Activated CD8-positive, alpha-beta memory T cell treated with anti-CD3 and anti-CD28 coated beads, Interleukin-2, amount 50 U/mL, for 48 hours (primary cell): ENCODE results near the gene RINL.
"Not testable (repeated sequence)": the region's sequence is repeated elsewhere in the genome, so short reads cannot be mapped to it uniquely, and the experiment has no call there.

Experiments
- DNase-seq: peaks from one replicate; pipeline ENCODE4 v3.0.0-alpha.2; 2020

Gene RINL

DNA sequence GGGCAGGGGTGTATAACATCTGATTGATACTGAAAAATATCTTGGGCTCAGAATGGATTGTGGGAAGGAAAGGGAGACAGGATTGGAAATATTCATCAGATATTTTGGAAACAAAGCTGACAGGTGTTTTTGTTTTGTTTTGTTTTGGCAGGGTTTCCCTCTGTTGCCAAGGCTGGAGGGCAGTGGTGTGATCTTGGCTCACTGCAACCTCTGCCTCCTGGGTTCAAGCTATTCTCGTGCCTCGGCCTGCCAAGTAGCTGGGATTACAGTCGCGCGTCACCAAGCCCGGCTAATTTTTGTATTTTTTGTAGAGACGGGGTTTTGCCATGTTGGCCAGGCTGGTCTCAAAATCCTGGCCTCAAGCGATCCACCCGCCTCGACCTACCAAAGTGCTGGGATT lies 4.7 kb downstream of the RINL start:
- not testable (repeated sequence) for DNase-seq

DNA sequence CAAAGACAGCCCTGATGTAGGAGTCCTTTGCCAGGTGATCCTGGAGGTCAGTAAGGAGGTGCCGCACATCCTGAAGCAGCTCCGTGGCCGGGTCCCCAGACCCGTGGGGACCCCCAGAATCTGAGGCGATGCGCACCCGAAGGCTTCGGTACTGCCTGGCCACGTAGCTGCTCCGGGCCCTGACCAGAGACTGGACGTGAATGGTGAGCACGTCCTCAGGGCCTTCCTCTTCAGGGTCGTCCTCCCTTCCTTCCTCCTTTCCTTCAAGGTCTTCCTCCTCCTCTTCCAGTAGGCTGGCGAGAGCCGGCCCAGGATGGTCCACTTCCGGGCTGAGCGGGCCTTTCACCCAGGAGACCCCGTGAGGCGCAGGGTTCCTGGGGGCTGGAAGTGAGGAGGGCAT lies 7.5 kb downstream of the RINL start:
- DNase-seq, result no peak

DNA sequence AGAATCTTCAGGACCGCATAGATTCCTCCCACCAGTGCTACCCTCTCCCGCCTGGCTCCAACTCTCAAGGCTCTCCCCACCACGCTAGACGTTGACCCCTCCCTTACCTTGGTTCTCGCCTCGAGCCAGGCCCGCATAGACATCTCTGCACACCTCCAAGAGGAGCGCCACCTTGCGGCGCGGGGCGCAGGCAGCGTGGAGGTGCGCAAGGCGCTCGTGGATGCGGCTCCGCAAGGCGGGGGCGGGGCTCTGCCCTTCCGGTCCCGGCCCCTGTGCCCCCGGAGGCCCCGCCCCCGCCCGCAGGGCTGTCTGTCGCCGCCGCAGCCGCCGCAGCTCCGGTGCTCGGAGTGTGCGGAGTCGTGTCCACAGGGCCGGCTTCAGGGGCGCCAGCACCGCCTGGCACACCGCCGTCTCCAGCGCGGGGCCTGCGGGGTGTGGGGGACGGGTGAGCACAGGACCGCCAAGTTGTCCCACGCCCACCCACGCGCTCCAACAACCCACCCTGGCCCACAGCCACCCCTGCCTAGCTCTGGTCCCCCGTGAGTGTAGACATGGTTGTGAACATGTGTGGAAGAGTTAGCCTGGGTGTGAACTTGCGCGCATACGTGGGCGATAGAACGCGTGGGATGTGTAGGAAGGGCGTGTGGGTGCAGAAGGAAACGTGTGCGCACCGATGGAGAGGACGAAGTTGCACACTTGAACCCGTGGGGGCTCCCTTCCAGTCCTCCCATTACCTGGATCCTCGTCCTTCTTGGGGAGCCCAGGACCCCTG lies 8.1 kb downstream of the RINL start:
- DNase-seq, result peak; percentile 97

DNA sequence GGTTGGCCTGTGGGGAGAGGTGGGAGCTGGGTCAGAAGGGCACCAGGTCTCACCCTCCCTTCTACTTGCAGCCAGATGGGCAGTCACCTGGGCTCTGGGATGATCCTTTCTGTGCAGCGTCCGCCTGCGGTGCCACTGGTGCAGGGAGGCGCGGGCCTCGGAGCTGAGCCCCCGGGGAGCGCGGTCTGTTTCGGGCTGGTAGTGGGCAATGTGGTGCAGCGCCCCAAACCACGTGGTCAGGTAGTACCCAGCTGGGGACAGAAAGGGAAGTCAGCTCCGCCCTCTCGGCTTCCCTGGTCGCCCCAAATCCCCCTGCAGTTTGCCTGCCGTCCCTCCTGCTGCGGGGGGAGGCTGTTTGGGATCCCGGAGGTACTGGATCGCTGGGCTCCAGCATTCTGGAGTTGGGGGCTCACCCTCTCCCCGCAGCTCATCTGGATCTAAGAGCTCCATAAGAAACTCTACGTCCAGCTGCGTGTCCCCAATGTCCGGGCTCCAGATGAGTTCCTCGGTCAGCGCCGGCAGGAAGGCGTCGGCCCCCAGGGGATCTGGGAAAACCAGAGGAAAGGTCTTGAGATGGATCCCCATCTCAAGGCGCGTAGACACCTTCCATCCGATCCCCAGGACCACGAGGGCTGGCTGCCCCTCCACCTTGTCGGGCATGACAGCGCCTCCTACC lies 8.8 kb downstream of the RINL start:
- peak; percentile 76 for DNase-seq

DNA sequence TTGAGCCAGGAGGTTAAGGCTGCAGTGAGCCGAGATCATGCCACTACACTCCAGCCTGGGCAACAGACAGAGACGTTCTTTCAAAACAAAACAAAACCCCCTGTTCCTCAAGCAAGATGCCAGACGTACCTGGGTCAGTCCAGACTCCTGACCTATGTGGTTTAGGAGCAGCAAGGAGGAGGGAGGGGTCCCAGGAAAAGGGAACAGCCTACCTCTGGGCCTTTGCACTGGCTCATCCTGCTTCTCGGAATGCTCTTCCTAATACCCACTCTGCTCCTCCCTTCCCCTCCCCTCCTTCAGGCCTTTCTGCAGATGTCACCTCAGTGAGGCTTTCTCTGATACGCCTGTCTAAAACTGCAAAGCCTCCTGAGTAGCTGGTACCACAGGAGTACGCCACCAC lies 9.5 kb downstream of the RINL start:
- DNase-seq, result no peak

DNA sequence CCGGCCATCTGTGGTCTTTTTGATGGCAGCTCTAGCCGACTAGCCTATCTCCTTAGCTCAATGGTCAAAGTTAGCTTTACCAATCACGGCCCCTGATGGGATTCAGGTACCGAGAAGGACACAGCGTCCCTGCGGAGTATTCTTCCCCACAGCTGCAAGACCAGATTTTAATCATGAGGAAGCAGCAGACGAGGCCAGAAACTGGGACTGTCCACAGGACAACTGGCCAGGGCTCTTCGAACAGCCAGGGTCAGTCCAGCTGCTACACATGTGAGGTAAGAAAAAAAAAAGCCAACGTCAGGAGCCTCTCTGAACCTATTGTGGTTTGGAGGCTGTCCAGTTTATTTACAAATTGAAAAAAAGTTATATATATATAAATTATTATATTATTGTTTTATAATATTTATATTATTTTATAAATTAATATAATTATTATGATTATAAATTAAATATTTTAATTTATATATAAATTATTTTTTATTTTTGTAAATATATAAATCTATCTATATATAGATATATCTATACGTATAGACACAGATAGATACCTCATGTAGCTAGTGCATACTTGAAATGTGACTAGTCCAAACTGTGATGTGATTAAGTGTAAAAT lies 10.8 kb downstream of the RINL start:
- no peak for DNase-seq

DNA sequence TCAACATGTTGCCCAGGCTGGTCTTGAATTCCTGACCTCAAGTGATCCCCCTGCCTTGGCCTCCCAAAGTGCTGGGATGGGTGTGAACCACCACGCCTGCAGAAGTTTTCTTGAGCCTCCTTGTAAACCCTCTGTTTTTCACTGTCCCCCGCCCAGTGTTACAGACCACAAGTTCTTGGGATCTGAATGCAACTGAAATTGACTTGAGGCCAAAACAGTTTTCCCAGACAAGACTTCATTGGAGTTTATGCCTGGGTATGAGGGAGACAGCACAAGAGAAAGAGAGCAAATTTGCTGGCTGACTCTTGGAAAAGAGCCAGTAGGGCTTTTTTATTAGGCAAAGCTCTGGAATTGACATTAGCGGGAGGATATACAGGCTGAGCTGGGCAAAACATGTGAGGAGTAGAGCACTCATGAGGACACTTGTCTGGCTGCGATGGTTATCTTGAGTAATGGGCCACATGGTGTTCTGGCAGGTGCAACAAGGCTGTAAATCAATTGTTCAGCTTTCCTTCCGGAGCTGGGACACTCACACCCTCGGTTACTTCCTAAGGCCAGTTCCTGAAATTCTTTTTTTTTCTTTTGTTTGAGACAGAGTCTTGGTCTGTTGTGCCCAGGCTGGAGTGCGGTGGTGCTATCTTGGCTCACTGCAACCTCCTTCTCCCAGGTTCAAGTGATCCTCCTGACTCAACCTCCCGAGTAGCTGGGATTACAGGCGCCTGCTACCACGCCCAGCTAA lies 15.6 kb downstream of the RINL start:
- DNase-seq, result no peak

DNA sequence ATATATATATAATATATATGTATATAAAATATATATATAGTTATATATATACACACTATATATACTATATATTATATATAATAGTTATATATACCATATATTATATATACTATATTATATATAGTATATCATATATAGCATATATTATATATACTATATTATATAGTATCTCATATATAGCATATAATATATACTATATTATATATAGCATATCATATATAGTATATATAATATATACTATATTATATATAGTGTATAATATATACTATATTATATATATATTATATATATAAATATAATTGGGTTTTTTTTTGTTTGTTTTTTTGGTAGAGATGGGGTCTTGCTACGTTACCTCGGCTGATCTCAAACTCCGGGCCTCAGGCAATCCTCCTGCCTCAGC lies 16.7 kb downstream of the RINL start:
- DNase-seq, result no peak

DNA sequence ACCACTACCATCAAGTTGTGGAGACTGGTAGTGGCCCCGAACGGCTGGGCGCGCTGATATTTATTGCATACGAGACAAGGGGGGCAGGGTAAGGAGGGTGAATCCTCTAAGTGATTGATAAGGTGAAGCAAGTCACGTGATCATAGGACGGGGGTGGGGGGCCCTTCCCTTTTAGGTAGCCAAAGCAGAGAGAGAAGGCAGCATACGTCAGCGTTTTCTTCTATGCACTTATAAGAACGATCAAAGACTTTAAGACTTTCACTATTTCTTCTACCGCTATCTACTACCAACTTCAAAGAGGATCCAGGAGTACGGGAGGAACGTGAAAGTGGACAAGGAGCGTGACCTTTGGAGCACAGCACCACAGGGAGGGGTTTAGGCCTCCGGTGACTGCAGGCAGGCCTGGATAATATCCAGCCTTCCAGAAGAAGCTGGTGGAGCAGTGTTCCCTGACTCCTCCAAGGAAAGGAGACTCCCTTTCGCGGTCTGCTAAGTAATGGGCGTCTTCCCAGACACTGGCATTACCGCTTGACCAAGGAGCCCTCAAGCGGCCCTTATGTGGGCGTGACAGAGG lies 18.4 kb downstream of the RINL start:
- DNase-seq, result not testable (repeated sequence)

DNA sequence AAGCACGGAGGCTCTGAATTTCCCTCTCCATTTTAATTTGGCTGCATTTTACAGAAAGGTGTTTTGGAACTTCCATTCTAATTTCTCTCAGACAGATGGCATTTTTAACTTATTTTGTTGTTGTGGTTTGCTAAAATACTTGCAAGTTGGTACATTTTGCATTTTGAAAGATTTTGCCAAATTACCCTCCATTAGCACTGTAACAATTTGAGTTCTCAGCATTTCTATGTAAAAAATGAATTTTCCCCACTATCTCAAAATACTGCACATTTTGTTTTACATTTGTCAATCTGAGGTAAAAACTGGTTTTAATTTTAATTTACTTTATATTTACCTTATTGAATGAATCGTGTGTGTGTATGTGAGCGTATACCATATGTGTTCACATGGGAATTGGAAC lies 21.3 kb downstream of the RINL start:
- DNase-seq, result no peak

GRCh38 chr19:38855751-38856150 lies 22.3 kb downstream of the RINL start:
- DNase-seq, result not testable (repeated sequence)

DNA sequence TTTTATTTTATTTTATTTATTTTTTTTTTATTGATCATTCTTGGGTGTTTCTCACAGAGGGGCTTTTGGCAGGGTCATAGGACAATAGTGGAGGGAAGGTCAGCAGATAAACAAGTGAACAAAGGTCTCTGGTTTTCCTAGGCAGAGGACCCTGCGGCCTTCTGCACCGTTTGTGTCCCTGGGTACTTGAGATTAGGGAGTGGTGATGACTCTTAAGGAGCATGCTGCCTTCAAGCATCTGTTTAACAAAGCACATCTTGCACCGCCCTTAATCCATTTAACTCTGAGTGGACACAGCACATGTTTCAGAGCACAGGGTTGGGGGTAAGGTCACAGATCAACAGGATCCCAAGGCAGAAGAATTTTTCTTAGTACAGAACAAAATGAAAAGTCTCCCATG lies 23.1 kb downstream of the RINL start:
- not testable (repeated sequence) for DNase-seq

DNA sequence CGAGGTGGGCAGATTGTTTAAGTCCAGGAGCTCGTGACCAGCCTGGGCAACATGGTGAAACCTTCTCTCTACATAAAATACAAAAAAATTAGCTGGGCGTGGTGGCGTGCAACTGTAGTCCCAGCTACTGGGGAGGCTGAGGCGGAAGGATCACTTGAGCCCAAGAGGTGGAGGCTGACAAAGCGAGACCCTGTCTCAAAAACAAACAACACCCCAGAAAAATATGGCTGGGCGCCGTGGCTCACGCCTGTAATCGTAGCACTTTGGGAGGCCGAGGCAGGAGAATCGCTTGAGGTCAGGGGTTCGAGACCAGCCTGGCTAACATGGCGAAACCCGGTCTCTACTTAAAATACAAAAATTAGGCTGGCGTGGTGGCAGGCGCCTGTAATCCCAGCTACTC lies 24.9 kb downstream of the RINL start:
- DNase-seq, result peak; percentile 50

DNA sequence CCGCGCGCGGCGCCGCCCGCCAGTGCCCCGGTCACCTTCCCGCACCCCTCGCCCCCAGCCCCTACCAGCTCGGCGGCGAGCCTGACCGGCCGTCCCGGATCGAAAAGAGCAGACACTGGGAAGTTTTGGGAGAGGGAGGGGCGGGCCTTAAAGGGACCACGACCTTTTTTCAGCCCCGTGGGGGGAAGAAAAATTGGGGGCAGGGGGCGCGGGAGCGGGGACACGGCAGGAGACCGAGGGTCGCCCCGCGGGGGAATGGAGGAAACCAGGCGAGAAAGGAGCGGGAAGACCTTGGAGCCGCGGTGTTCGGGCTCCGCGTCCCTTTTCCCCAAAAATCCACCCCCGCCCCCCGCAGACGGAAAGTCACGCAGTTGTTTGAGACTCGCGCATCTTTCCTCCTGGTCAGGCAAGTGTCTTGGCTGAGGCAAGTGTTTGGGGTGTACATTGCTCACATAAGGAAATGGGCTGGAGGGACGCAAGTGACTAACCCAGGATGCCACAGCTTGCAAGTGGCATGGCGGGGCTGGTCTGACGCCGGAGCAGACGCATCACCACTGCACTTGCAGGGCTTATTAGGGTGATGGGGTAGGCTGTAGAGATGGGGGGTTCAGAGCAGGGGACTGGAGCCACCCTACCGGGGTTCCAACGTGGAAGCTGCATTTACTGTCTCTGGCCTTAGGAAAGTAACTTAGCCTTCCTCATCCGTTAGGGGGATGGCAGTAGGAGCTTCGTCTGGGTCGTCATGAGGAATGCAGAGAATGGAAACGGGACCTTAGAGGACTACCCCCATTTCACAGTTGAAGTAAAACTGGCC lies 25.6 kb downstream of the RINL start:
- DNase-seq, result peak; percentile 82

DNA sequence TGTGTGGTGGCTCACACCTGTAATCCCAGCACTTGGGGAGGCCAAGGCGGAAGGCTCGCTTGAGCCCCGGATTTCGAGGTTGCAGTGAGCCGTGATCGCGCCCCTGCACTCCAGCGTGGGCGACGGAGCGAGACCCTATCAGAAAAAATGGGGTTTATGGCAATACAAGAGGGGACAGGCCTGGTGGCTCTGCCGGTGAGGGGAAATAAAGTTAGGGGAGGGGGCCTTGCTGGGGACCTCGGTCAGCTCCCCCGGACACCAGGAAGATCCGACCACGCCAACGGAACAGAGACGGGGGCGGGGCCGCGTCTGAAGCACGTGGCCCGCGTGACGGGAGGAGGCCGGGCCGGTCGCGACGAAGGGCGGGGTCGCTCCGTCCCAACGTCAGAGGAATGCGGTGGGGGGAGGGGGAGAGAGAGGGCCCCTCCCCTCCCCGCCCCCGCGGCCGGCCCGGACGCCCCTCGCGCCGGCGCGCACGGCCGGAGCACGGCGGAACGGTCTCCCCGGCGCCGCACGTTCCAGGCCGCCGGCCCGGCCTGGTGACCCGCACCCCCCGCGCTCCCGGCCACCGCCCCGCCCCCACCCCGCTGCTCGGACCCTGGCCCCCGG lies 26.3 kb downstream of the RINL start:
- peak; percentile 94 for DNase-seq

DNA sequence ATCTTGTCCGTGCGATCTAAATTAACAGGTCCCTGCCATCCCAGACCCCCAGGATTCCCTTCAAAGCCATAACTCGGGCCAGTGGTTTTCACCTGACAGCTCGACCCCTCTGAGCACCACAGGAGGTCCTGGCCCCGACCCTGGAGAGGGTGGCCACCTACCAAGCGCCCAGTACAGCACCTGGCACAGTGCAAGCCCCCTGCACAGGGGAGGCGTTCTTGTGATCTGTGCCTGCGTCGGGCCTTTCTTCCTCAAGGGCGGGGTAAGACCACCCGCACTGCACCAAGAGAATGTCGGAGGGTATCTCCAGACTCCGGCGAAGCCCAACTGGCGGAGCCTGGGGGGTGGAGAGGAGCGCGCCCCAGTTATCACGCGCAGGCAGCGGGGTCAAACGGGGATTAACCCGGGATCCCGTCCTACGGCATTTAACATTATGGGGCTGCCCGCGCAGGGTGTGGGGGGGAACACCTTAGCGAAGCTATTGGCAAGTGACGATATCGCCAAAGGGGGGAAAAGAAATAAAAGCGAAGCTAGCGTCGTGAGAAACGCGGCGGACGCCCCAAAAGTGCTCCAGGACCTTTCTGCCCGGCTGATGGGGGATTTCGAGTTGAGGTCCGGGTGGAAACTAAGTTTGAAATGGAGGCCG lies 27.0 kb downstream of the RINL start:
- DNase-seq, result peak; percentile 77

GRCh38 chr19:38850436-38850975 lies 27.6 kb downstream of the RINL start:
- peak; percentile 96 for DNase-seq

DNA sequence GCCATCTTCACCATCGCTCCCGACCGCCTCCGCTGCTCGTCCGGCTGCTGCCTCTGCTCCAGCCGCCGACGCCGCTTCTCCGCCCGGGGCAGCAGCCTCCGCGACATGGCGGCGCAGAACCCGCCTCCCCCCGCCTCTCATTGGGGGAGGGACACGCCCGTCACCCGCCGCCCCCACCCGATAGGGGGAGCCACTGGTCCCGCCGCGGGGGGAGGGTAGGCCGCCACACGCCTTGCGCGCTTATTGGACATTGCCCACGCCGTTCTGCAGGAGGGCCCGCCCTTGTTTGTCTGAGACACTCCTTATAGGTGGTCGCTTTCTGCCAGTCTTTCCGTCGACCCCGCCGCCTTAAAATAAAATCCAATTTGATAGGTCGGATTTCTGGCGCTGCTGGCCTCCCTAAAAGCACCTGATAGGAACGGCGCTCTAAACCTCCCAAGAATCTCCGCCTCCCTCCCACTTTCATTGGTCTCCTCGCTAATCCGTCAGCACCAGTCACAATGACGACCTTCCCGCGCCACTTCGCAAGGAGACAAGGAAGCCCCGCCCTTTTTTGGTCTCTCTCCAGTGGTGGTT lies 28.1 kb downstream of the RINL start, which contains the start of gene HNRNPL:
Gene HNRNPL (minus strand): TSS at position 127 of the 576 bp plus-strand sequence. CDS start 20 bp downstream, at position 107.
- DNase-seq, result peak; percentile 99

- DNase-seq, result peak; percentile 100
Measured at GRCh38 chr19:38849147-38849859, 28.8 kb downstream of the RINL start.
